Urothelium cell line (cell line): ENCODE data around the gene DPY19L2.
"Not testable (repeated sequence)": the region's sequence is repeated elsewhere in the genome, so short reads cannot be mapped to it uniquely, and the experiment has no call there.

Experiments
- DNase-seq: peaks from one replicate; pipeline ENCODE4 v3.0.0; 2011; ENCODE audit warnings: low spot score, mixed read lengths
- FAIRE-seq: peaks from 2 replicates; lab custom pipeline; 2011; peaks lifted over from hg19 to GRCh38; lab: Jason Lieb, UNC

Gene DPY19L2

DNA sequence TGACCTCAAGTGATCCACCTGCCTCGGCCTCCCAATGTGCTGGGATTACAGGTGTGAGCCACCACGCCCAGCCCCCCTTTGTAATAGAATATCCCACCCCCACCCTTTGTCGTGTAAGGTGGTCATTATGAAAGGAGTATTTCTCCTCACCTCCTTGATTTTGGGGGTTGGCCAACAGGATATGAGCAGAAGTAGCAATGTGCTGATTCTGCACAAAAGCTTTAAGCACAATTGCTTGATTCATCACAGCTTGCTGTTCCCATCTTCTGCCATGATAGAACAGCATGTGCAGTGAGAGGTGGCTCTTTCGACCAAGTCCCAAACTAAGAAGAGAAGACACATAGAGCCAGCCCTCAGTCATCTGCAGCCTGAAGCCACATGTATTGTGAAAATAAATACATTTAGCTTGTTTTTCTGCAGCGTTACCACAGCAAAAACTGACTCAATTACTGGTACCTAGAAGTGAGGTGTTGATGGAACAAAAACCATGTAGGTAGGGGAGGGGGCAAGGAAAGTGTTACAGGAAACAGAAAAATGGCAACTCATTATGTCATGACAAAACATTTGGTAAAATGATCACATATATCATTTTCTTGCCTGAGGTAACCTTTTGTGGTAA is 122.9 kb downstream of the DPY19L2 start:
- FAIRE-seq, DNase-seq: not testable (repeated sequence)

DNA sequence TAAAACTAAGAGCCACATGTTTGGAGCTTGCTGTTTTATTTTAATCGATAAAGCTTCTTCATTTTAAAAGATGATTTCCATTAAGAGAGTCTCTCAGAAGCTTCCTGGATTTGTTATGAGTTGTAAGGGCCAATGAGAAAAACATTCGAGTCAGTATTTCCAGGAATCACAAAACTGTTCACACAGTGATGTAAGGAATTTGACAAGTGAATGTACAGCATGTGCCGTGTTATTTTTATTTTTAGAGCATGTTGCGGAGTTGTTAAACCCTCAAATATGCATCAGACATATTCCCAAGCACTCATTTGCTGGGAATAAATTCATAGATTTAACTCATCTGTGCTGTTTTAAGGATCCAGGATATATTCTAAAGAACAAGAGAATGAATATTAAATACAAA is 129.6 kb downstream of the DPY19L2 start:
- not testable (repeated sequence) for FAIRE-seq

DNA sequence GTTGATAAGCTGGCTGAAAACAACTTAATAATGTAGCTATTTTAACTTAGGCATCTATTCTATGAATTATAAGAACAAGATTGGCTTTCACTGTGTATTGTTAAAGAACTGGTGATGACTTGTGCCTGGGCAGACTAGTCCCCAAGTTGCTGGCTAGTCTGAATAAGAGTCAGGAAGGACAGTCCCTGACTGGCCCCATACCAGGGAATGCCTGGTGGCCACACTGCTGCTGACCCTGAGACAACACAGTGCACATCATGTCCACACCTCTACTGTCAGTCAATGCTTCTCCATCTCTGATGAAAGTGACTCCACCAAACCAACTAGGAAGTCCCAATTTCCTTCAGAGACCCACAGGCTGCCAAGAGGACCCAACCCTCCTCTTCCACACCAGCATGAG is 130.5 kb downstream of the DPY19L2 start:
- not testable (repeated sequence) for FAIRE-seq, DNase-seq

More for the DNA sequence above, 129.6 kb downstream of the DPY19L2 start:
- DNase-seq, result not testable (repeated sequence)

DNA sequence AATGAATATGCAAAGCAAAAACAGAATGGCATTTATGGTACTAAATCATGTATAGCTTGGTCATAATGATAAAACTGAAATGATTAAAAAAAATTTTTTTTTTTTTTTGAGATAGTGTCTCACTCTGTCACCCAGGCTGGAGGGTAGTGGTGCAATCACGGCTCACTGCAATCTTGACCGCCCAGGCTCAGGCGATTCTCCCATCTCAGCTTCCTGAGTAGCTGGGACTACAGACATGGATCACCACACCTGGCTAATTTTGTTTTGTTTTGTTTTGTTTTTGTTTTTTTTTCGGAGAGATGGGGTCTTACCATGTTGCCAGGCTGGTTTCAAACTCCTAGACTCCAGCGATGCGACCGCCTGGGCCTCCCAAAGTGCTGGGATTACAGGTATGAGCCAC is 138.7 kb downstream of the DPY19L2 start:
- DNase-seq, FAIRE-seq: not testable (repeated sequence)

DNA sequence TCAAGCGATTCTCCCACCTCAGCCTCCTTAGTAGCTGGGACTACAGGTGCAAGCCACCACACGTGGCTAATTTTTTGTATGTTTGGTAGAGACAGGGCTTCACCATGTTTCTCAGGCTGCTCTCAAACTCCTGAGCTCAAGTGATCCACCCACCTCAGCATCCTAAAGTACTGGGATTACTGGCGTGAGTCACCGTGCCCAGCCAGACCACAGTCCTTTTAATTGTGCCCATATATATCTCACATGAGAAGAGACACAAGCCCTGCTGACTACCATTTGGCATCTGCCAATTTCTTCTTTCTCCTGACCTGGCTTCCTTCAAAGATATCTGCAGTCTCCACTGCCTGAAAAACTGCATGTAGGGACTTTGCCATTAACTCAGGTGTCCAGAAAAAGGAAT is 142.5 kb downstream of the DPY19L2 start:
- no peak for DNase-seq
- no peak for FAIRE-seq

DNA sequence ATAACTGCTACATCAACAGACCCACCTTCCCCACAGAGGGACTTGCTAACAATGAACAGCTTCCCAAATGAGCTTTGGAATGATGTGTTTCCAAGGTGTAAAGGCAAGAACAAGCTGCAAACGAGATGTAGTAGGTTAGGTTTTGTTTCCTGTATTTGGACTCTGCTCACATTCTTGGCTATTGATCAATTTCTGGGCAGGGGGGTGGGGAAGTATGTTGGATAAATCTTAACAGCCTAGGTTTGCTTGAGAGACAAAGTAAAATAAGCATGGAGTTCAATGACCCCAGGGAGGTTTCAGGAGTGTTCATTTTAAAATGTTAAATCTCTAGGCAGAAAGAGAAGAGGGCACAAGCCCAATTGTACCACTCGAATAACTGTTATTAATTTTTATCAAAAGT is 146.6 kb downstream of the DPY19L2 start:
- FAIRE-seq, result no peak
- no peak for DNase-seq
